Fibroblast of the conjunctiva (primary cell): Measurements from ENCODE around the gene UBQLN1.
"Not testable (repeated sequence)": the region's sequence is repeated elsewhere in the genome, so short reads cannot be mapped to it uniquely, and the experiment has no call there.

ENCODE experiments used
- DNase-seq: peaks from one replicate; pipeline ENCODE4 v3.0.0-alpha.2; 2010; ENCODE audit warnings: low read depth

The UBQLN1 gene

GRCh38 chr9:83707768-83708514 is at the start of gene UBQLN1:
Gene UBQLN1, minus strand, starts transcription at chr9:83707958. Its CDS starts 279 bp downstream, at chr9:83707679.
- peak; percentile 87 for DNase-seq

- no peak for DNase-seq
These were observed 46.7 kb upstream of the UBQLN1 start for GRCh38 chr9:83754383-83754977.

- no peak for DNase-seq
These were observed 41.9 kb upstream of the UBQLN1 start for GRCh38 chr9:83749706-83750105.

- no peak for DNase-seq
These were observed 36.4 kb upstream of the UBQLN1 start for GRCh38 chr9:83744206-83744605.

GRCh38 chr9:83733739-83734138 is 26.0 kb upstream of the UBQLN1 start:
- no peak for DNase-seq

GRCh38 chr9:83728591-83729368 is 21.0 kb upstream of the UBQLN1 start:
- not testable (repeated sequence) for DNase-seq

GRCh38 chr9:83724436-83724835 is 16.7 kb upstream of the UBQLN1 start:
- DNase-seq: no peak

- DNase-seq: no peak
These were observed 15.2 kb upstream of the UBQLN1 start for GRCh38 chr9:83722726-83723495.

GRCh38 chr9:83721509-83721908 is 13.8 kb upstream of the UBQLN1 start:
- DNase-seq: no peak

GRCh38 chr9:83715794-83716193 is 8.0 kb upstream of the UBQLN1 start:
- DNase-seq: no peak

GRCh38 chr9:83715221-83715620 is 7.5 kb upstream of the UBQLN1 start:
- no peak for DNase-seq

- no peak for DNase-seq
These were observed 6.6 kb upstream of the UBQLN1 start for GRCh38 chr9:83714329-83714728.

GRCh38 chr9:83708515-83709158 is 879 bp upstream of the UBQLN1 start:
- DNase-seq: peak; percentile 10

GRCh38 chr9:83707518-83707767 is 315 bp downstream of the UBQLN1 start:
- DNase-seq: no peak

GRCh38 chr9:83706676-83707517 is 861 bp downstream of the UBQLN1 start:
- DNase-seq: no peak

GRCh38 chr9:83705219-83705651 is 2.5 kb downstream of the UBQLN1 start:
- not testable (repeated sequence) for DNase-seq

GRCh38 chr9:83701769-83702168 is 6.0 kb downstream of the UBQLN1 start:
- peak; percentile 29 for DNase-seq

GRCh38 chr9:83701286-83701685 is 6.5 kb downstream of the UBQLN1 start:
- no peak for DNase-seq

- no peak for DNase-seq
These were observed 8.1 kb downstream of the UBQLN1 start for GRCh38 chr9:83699615-83700014.

GRCh38 chr9:83698976-83699585 is 8.7 kb downstream of the UBQLN1 start:
- no peak for DNase-seq

- no peak for DNase-seq
These were observed 16.3 kb downstream of the UBQLN1 start for GRCh38 chr9:83691492-83691891.
